ENCODE measurements around the gene ARHGEF3.

The ARHGEF3 gene, protein sequence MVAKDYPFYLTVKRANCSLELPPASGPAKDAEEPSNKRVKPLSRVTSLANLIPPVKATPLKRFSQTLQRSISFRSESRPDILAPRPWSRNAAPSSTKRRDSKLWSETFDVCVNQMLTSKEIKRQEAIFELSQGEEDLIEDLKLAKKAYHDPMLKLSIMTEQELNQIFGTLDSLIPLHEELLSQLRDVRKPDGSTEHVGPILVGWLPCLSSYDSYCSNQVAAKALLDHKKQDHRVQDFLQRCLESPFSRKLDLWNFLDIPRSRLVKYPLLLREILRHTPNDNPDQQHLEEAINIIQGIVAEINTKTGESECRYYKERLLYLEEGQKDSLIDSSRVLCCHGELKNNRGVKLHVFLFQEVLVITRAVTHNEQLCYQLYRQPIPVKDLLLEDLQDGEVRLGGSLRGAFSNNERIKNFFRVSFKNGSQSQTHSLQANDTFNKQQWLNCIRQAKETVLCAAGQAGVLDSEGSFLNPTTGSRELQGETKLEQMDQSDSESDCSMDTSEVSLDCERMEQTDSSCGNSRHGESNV

DNA sequence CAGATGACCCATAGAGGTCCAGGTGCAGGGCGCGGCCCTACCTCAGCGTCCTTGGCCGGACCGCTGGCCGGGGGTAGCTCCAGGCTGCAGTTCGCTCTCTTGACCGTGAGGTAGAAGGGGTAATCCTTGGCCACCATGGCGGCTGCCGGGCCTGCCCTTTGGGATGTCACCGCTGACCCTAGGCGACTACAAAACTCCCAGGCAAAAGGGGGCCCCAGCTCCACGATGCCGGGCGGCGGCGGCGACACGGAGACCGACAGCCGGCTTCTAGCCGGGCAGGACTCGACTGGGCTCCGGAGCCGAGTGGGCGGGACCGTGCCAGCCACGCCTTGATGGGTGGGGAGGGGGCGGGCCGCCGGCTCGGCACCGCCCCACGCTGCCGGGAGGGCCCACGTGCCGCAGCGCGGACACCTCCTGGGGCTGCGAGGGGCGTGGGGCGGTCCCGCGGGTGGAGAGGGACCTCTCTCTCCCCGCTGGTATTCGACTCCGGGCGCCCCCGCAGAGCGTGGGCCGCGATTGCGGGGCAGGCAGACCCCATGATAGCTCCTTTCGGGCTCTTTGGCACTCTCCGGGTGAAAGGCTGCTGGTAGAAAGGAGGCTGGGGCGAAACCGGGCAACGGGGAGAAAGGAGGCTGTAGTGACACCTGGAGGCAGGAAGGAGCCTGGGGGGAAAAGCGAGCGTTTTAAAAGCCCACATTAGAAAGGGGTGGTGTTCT lies at the start of gene ARHGEF3:
TSS of gene ARHGEF3 (minus strand) at position 288 of the 716 bp plus-strand sequence. CDS start at position 137, 151 bp downstream.
- DNase-seq (ENCODE audit: low spot score) = peak; percentile 78

DNA sequence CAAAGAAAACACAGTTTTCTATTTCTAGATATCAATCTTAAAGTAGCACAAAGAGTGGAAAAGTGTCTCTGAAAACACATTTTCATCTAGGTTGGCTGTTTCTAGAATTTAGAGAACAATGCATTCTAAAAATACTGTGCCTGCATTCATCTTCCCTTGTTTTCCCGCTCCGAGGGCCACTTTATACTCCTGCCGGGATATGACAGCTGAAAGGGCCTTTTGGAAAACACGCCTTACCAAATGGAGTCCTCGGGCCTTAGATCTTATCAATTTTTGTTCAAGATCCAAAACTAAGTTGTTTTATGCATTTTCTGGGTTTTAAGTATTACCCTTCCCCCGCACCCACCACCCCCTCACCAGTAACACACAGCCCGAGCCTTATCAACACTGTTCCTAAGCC lies 47.9 kb upstream of the ARHGEF3 start:
- DNase-seq (ENCODE audit: low spot score) = no peak

DNA sequence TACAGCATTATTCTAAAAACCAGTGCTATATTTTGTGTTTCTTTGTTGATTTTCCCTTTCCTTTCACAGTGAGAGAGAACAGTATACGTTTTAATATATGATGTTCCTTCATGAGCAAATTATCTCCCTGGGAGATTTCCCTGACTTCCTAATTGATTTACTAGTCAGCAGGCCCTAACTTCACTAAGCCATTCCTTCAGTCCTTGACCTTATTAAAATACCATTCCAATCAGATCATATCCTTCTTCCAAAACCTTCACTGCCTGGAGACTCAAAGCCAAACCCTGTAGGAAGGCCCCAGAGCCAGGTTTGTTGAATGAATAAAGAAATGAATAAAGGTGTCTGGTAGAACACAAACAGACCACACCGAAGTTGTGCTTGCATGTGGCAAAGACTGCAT lies 43.8 kb upstream of the ARHGEF3 start:
- DNase-seq (ENCODE audit: low spot score) = no peak

DNA sequence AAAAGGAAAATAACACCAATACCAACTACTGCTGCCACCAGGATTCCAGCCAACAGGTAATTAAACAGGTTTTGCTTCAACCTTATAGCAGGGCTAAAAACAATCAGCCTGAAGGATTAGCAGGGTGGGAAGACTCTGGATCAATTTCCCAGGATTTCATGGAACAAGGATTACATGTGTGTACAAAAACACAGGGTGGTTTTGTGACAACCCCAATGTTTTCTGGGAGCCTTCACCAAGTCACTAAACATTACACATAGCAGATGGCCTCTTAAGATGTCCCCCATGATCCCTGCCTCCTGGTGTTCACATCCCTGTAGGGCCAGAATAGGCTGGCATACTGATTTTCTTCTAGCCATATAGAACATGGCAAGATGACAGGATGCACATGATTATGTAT lies 42.8 kb upstream of the ARHGEF3 start:
- DNase-seq (ENCODE audit: low spot score) = no peak

DNA sequence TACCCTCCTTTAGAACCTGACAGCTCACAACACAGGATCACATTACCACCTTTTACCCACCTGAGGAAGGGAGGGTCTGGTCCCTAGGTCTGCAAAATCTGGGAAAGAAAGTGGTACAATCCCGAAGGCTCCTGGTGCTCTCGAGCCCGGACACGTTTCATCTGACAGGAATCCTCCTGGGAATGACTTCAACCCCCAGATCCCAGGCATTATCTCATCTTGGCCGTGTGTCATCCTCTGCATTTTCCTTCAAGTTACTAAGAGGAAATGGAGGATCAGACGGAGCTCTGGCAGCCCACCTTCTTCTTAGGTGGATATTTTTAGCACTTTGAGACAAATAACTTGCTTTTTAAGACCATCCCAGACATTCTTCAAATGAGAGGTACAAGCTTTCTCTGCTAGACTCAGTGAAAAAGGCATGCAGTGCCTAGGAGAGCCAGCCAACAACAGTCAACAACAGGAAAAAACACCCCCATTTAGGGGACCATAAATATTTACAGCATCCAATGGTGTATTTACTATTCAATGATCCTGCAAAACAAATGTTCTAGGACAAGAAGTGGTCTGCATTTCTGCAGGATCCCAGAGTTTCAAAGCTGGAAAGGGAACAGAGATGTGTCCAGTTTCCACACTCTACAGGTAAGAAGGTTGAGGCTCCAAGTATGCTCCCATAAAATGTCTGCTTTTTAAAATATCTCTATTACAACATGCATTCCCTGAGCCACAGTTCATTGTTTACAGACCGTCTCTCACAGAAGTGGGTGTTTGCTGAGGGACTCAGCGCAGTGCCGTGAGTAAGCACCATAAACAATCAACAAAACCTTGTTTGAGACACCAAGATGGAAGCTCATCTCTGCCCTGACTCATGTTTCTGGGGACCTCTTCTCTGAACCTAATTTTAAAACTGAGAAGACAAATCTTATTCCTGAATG lies 38.3 kb upstream of the ARHGEF3 start:
- no peak for DNase-seq (ENCODE audit: low spot score)

DNA sequence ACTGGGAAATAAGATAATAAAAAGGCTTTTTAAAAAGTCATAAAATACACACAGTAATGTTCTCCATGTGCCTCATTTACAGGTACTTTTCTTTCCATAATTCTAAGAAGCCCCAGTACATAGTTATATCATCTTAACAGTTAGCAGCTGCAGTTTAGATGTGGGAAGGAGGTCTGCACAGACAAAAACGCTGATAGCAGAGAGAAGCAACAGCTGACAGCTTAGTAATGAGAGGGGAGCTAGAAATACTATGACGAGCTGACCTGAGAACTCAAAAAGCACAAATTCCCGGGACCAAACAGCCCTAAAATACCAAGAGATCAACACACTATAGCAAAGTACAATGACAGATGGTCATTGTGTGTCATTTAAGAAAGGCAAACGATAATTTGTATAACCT lies 36.7 kb upstream of the ARHGEF3 start:
- no peak for DNase-seq (ENCODE audit: low spot score)

DNA sequence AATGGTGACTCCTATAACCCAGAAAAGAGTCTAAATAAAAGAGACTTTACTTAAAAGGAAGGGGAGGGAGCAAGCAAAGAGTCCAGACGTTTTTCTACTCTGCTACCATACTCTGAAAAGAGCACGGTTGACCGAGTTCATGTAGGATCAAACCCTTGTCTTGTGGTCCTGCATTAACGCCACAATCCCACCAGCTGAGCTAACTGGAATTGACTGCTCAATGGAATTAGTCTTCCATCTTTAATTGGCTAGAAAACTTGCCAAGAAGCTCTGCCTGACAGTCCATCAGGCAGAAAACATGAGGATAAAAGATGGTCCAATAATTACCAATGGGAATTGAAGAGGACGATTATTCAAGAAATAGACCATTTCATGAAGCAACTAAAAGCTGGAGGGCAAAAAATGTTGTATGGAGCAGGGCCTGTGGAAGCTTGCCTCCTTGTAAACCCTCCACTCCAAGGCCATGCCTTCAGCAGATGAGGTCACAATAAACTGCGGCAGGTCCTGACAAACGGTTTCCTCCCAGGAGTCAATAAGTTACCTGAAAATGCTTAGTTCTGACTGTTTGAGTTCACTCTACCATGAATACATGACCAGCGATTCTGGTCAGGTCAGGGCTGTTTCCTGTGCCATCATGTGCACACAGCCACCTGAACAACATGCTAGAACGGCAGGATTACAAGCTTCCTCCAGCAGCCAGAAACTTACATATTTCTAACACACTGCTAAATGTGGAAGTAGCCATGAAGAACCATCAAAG lies 35.6 kb upstream of the ARHGEF3 start:
- no peak for DNase-seq (ENCODE audit: low spot score)

DNA sequence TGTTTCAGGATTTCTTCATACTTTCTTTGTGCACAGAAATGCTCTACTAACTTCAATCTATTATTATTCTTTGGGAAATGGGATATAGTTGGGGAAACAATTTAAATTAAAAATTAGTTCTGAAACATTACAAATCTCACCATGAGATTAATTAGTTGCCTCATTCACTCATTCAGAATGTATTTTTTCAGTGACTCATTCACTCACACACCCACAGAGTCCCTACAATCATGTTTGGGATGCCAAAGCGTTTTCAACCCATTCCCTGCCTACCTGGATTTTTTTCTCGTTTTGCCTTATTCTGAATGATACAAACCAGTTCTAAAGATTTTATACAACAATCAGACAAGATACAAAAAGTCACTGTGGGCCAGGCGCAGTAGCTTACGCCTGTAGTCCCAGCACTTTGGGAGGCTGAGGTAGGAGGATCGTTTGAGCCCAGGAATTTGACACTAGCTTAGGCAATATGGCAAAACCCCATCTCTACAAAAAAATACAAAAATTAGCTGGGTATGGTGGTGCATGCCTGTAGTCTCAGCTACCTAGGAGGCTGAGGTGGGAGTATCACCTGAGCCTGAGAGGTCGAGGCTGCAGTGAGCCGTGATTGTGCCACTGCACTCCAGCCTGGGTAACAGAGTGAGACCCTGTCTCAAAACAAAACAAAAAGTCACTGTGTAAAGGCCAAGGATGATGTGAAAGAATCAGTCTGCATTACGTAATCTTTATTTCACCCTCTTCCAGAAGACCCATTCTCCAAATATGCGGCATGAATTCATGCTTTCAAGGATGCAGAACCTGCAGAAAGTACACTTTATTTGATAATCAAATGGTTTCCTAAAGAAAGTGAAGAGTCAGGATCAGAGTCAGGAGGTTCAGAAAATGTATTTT lies 34.8 kb upstream of the ARHGEF3 start:
- no peak for DNase-seq (ENCODE audit: low spot score)

DNA sequence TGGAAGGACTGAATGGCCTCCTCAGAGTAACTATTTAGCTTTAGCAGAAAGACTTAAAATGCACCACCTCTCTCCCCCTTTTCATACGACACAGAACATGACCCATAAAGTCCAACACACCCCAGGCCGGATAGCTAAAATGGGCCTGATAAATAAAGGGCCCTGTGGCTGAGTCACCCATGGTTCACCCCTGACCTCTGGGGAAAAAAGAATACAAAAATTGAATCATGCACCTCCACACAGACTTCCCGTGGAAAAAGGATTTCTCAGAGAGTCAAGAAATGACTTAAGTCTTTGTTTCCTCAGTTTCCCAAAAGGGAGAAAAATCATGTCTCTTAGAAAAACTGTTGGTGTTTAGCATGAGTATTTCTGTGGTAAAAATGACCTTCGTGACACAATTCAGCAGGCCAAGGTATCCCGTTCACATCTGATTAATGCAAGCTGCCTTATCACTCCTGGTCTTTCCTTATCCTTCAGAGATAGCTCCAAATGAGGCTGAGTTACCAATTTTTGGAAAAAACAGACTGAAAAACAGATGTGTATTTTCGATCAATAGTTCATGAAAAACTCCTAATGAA lies 34.0 kb upstream of the ARHGEF3 start:
- DNase-seq (ENCODE audit: low spot score) = no peak

DNA sequence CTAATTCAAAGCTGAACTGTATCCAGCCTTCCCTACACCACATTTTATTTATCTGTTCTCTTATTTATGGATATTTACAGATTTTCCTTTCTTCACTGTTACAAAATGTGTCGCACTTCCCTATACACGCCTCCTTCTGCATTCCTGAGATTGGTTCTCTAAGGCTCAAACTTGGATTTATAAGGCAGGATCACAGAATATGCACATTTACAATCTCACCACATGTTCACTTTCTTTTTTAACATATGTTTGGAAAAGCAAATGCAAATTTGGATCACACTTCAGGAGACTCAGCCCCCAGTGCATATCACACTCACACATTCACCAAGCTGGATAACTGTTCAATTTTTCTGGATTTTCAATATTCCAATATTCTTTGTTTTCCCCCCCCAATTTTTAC lies 31.8 kb upstream of the ARHGEF3 start:
- DNase-seq (ENCODE audit: low spot score) = no peak

DNA sequence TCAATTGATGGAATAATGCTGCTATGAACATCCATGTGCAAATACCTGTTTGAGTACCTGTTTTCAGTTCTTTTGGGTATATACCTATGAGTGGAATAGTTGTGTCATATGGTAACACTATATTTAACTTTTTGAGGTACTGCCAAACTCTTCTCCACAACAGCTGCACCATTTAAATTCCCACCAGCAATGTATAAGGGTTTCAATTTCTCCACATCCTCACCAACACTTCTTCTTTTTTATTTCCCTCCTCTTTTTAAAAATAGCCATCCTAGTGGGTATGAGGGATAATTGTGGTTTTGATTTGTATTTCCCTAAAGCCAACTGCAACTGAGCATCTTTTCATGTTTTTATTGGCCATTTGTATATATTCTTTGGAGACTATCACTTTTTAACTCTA lies 31.3 kb upstream of the ARHGEF3 start:
- DNase-seq (ENCODE audit: low spot score) = no peak

DNA sequence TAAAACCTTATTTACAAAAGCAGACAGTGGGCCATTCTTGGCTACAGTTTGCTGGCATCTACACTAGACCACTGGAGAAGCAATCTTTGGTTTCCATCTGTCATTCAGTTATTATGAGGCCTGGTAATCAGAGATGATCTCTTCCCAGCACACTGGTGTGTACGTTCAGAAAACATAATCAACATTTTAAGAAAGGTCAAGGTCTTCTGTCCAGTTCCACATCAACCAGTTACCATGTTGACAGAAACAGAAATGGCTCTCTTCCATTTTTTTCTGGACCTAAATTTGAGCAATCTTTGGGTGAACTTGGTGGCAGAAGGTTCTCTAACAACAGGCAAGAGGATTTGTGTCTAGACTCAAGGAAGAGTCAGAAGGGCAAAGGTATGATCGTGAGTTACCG lies 29.8 kb upstream of the ARHGEF3 start:
- no peak for DNase-seq (ENCODE audit: low spot score)

DNA sequence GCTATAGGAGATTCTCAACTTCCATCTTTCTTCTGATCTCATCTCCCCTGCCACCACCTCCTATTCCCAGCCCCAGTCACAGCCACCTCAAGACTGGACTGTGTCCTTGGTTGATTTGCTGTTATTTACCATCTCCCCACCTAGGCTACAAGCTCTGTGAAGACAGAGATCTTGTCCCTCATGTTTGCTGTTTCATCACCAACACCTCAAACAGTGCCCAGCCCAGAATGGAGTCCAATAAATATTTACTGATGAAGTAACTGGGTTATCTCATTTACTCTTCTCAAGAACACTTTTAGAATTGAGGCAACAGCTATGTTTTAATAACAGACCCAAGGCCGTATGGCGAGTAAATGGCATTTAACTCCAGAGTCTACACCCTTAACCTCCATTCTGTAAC lies 29.1 kb upstream of the ARHGEF3 start:
- no peak for DNase-seq (ENCODE audit: low spot score)

DNA sequence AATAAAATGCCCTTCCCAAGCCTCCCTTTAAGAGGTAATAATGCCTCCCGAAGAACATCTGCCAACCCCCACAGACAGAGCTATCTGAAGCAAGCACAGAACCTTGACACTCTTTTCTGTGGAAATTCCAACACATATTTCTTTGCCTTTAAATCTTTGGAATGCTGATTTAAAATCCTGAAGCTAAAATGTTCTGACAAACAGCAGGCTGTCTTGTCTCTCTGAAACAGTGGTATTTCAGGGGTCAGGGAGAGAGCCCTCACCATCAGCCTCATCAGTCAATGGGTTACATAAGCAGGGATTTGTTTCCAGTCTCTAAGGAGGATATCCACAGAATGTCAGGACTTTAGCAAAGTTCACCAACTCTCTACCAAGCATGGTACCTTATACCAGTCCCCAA lies 27.8 kb upstream of the ARHGEF3 start:
- DNase-seq (ENCODE audit: low spot score) = no peak

DNA sequence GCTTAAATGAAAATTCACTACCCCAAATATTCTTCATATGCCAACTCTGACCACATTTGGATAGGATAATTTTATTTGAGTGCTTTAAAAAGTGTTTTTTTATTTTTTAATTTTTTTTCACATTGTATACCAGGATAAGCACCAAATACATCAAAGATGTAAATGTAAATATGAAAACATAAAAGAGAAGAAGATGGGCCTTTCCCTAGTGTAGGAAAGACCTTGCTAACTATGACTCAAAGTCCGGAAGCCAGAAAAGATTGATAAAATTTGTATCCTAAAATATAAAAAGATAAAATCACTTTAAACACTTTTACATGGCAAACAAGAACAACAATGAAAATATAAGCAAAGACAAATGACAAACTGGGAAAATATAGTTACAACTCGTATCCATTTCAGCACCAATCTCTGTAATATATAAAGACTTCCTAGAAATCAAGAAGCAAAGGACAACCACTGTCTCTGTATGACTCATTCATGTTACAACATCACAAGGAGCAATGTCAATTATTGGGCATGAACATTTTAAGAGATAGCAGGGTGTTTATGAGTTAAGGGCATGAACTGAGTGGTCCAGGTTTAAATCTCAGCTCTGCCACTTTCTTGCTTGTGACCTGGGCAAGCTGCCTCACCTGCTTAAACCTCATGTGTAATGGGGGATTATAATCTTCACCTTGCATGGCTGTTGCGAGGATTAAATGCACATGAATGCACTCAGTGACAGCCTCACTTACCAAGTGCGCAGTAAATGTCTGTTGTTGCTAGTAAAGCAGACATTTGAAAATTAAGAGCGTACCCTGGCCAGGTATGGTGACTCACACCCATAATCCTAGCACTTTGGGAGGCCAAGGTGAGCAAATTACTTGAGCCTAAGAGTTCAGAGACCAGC lies 25.3 kb upstream of the ARHGEF3 start:
- DNase-seq (ENCODE audit: low spot score) = no peak

DNA sequence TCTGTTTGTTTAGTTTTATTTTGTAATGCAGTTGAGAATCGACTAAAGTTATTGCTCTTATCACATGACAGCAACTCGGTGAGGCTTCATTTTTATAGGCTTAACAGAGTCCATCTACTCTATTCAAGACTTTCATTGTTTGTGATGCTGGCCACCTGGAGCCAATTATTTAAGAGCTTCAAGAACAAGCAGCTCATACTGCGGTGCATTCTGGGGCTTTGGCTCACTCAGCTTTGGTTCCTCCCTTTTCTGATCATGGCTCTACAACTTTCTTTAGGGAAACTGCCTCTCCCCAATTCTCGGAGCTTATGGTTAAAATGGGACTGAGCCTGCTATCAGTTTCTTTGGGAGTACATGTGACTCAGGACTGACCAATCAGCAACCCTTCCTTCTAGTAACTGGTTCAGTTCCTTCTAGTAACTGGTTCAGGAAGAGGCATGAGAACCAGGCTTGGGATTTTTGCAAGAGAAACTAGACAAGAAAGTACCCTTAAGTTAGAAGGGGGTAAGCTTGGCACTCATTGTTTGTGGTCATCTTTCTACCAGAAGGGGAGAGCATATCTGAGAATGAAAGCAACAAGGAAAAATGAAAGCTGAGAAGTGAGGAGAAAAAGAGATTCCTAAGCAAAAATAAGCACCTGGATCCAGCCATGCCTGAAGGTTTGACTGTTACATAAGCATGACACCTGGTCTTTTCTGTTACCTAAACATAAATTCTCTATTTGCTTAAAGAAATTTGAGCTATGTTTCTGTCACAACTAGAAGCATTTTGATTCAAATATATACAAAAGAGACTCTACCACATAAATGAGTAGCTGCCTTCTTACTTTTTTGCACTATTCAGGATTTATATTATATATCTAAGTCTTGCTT lies 24.1 kb upstream of the ARHGEF3 start:
- no peak for DNase-seq (ENCODE audit: low spot score)

DNA sequence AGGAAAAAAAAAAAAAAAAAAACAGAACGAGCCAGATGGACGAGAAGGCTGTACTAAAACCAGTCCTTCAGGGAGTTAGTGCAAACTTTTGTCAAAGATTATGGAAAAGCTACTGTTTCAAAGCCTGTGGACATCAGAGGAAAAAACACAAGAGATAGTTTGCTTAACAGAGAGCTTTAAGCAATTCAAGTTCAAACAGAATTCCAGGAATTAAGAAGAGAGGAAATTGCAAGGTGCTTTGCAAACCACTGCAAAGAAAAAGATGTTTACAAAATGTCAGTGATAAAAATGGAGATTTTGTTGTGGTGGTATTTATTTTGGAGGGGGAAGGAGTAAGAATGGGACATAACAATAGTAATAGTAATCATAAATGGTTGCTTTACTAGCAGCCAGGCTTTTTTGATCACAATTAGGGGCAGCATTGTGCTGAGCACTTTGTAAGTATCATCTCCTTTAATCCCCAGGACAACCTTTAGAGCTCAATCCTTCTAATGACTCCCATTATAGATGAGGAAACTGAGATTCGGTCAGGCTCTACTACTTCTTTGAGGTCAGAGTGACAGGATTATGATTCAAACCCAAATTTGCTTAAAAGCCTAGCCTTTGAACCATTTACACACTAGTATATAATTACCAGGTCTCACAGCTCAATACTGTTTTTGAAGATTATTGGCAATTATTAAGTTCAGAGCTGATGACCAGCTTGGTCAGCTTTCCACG lies 22.4 kb upstream of the ARHGEF3 start:
- no peak for DNase-seq (ENCODE audit: low spot score)
